HEK293T (cell line): ENCODE results near the gene SSR2.

Source experiments
- FOXA1 ChIP-seq: fragments of 450-650 bp; IDR thresholded peaks from 2 replicates; pipeline ENCODE4 v1.6.1; 2016; ENCODE audit warnings: mild to moderate bottlenecking
- FOXK2 ChIP-seq: fragments of 450-650 bp; IDR thresholded peaks from 2 replicates; pipeline ENCODE4 v1.6.1; 2016; ENCODE audit warnings: mild to moderate bottlenecking
- SP1 ChIP-seq: fragments of 450-650 bp; IDR thresholded peaks from 2 replicates; pipeline ENCODE4 v1.6.1; 2017
- SUZ12 ChIP-seq: fragments of 450-650 bp; IDR thresholded peaks from 2 replicates; pipeline ENCODE4 v1.6.1; 2016; ENCODE audit warnings: mild to moderate bottlenecking
- TARDBP ChIP-seq: fragments of 450-650 bp; IDR thresholded peaks from 2 replicates; pipeline ENCODE4 v1.6.1; 2016
- ZNF384 ChIP-seq: fragments of 450-650 bp; IDR thresholded peaks from 2 replicates; pipeline ENCODE4 v1.6.1; 2016

DNA sequence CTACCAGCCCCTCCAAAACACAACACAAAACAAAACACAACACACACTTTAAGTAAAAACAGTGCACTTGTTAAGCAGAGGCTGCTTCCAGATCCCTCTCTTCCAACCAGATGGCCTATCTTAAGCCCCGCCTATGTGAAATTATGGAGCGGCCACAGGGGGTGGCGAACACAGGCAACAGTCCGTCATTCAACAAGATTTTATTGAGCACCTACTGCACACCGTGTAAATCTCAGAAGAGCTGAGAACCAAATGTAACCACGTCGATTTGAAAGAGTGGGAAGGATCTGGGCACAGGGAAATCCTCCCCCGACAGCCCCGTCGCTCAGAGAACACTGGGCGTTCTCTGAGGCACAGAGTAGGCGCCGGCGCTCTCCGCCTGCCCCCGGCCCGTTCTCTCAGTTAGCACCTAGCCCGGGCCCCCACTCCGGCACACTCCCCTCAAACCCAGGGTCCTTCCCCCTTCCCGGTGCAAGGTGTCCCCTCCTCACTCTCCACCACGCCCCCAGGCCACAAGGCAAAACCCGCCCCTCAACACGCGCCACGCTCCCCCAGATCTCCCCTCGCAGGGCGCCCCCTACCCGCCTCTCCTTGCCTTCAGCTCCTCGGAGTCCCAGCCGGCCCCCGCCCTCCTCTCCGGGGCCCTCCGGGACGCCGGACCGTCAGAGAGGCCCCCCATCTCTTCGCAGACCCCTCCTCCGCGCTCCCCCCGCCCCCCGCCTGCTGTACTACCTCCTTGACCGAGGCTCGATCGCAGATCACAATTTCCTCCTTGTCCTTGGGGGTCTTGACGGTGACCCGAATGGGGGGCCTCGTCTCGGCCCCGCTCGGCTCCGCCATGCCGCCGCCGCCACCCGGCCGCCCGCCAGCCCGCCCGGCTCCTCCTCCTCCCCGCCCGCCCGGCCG lies 32.4 kb upstream of the SSR2 start:
- no peak for TF ChIP-seq TARDBP
- TF ChIP-seq FOXA1, result no peak
- TF ChIP-seq SP1, result no peak
- TF ChIP-seq FOXK2, result no peak
- no peak for TF ChIP-seq SUZ12
- no peak for TF ChIP-seq ZNF384
